HG03460 (cell line): ENCODE data around the gene UTS2B.

ENCODE experiments used
- ATAC-seq: cut with Tn5 transposase; IDR thresholded peaks from one replicate; pipeline ENCODE4 v1.9.1; 2021; ENCODE audit not compliant: unreplicated experiment

Gene UTS2B

DNA sequence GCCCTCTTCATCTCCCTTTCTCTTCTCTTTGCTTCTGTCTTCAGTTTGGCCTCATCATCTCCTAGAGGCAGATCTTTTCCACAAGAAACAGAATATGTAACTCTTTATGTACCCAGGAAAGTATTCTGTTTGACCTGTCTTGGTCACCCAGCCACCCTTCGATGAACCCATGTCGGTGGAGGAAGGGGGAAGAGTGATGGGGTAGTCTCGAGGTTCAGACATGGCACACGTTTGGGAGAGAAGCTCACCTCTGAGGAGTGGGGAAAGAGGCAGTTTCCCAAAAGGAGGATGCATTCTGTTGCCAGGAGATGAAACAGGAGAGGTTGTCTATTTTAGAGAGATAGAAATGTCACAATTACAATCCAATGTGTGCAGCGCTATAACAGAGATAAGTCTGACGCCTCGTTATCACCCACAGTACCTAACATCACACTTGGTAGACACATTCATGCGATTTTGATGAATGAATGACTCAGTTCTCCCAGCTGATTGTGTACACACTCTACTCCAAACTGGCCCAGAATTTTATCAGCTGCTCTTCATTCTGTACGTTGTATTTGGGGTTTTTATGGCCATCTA is 1.9 kb downstream of the UTS2B start:
- ATAC-seq = no peak

DNA sequence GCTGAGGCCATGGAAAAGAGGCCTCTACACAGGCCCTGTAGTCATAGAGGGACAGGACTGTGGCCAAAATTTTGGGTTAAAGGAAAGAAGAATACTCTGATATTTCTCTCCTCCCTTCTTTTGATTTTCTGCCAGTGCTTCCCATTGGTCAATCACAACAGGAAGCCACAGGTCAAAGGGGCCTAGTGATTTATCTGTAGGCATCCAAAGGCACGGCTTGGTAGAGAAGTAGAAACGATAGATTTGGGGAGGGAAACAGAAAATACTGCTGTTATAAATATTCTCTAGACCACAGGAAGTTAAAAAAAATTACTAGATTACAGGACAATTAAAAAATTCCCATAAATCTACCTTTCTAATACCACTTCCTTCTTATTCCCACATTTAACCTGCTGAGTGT is 2.8 kb downstream of the UTS2B start:
- no peak for ATAC-seq

DNA sequence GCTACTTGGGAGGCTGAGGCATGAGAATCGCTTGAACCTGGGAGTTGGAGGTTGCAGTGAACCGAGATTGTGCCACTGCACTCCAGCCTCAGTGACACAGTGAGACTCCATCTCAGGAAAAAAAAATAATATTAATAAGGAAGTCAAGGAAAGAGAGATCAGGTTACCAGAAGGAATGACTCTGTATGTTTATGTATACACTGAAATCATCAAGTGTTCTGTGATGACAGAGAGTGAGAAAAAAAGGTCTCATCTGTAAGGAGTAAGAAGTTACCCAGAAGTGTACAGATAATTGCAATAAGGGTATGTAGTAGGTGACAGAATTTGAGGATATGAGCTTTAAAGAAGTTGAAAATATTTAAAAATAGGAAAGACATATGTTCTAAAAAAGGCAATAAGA is 5.4 kb downstream of the UTS2B start:
- ATAC-seq = no peak

DNA sequence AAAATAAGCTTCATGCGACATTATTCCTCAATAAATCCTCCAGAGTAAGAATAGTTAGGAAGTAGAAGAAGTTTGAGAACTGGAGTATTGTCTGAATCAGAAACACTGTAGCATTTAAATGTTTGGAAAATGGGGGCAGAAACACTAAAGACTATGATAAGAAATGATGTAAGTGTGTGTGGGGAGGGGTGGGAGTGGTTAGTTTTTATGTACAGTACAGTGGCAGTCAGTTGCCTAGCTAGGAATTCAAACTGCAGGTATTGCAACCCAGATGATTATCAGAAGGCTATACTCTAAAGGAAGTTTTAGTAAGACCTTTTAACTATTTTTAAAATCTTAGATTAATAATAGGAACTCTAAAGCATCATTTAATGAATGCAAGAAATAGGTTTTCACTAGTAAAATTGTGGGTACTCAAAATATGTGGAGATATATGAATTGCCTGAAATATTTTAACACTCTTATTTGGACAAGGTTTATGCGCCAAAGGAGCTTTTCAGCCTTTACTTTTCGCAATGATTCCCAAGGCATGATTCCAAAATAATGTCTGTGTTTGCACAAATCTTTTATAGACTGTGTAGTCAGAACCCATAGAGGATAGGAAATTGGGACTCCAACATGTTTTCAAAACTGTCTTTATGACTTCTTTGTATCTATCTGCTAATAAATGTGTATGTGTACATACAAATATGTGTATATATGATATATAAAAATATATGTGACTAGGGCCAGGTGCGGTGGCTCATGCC is 9.1 kb downstream of the UTS2B start:
- no peak for ATAC-seq

GRCh38 chr3:191320316-191320715 is 10.0 kb downstream of the UTS2B start:
- no peak for ATAC-seq

DNA sequence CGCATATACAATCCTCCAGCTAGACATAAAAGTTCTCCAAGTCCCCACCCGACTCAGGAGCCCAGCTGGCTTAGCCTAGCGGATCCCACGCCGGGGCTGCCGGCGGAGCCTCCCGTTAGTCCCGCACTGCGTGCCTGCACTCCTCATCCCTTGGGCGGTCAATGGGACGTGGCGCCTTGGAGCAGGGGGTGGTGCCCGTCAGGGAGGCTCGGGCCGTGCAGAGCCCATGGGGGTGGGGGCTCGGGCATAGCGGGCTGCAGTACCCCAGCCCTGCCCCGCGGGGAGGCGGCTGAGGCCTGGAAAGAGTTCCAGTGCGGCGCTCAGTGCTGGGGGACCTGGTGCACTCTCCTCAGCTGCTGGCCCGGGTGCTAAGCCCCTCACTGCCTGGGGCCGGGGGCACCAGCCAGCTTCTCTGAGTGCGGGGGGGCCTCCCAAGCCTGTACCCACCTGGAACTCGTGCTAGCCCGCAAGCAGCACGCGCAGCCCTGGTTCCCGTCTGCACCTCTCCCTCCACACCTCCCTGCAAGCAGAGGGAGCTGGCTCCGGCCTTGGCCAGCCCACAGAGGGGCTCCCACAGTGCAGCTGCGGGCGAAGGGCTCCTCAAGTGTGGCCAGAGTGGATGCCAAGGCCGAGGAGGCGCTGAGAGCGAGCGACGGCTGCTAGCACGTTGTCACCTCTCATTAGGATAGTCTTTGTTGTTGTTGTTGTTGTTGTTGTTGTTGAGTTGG is 13.3 kb downstream of the UTS2B start:
- ATAC-seq = no peak

- ATAC-seq = no peak
Observed at GRCh38 chr3:191314109-191314728, 16.1 kb downstream of the UTS2B start.

GRCh38 chr3:191313296-191313695 is 17.0 kb downstream of the UTS2B start:
- ATAC-seq = no peak

DNA sequence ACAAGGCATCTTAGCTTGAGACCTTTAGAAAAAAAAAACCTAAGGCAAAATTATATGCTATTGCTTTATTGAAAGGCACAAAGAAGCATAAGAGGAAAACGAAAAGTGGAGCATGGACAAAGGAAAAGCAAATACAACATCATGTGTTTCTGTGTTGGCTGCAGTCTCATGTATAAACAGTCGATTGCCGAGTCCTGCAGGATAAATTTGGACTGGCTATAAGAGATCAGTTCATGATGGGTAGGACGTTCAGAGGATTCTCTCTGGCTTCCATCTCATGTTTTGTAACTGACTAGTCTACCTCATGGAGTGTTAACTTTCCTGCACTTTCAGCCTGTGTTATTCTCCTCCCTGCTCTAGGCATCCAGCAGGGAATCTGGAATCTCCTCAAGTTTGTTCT is 23.0 kb downstream of the UTS2B start:
- no peak for ATAC-seq

- no peak for ATAC-seq
Observed at GRCh38 chr3:191306428-191306827, 23.9 kb downstream of the UTS2B start.

- no peak for ATAC-seq
Observed at GRCh38 chr3:191303596-191303995, 26.7 kb downstream of the UTS2B start.

DNA sequence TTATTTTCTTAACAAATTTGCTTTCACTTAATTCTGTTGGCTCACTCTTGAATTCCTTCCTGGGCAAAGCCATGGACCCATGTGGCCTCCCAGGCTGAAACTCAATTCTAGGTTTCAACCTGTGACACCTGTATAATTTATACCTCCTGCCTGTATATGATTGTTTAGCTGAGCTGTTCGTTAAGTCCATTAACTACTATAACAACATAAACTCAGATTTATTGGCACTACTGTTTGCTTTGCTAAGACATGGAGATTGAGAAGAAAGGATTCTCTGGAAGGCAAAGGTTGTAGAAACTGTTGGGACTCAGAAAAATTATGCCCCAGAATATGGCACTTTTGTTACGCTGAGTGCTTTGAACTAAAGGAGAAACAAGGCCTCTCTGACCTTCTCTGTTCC is 27.9 kb downstream of the UTS2B start:
- ATAC-seq = no peak

DNA sequence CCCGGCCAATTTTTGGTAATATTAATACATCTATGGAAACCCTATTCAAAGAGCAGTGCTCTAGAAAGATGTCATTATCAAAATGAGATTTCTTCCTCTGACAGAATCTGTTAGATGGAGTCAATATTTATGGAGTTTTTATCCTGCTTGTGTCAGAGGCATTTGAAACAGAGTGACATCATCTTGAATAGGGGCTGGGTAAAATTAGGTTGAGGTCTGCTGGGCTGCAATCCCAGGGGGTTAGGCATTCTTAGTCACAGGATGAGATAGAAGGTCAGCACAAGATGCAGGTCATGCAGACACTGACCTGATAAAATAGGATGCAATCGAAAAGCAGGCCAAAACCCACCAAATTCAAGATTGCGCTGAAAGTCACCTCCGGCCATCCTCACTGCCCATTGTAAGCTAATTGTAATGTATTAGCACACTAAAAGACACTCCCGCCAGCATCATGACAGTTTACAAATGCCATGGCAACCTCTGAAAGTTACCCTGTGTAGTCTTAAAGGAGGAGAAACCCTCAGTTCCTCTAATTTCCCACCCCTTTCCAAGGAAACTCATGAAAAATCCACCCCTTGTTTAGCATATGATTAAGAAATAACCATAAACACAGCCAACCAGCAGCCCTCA is 28.4 kb downstream of the UTS2B start:
- ATAC-seq = no peak

- peak; percentile 74 for ATAC-seq
Observed at GRCh38 chr3:191301017-191301416, 29.3 kb downstream of the UTS2B start.

DNA sequence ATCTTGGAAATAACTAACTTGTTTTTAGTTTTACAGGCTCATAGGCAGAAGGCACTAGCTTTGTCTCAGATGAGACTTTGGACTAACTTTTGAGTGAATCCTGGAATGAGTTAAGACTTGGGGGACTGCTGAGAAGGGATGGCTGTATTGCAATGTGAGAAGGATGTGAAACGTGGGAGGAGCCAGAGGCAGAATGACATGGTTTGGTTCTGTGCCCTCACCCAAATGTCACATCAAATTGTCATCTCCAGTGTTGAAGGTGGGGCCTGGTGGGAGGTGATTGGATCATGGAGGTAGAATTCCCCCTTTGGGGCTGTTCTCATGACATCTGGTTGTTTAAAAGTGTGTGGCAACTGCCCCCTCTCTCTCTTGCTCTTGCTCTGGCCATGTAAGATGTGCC is 29.9 kb downstream of the UTS2B start:
- no peak for ATAC-seq

DNA sequence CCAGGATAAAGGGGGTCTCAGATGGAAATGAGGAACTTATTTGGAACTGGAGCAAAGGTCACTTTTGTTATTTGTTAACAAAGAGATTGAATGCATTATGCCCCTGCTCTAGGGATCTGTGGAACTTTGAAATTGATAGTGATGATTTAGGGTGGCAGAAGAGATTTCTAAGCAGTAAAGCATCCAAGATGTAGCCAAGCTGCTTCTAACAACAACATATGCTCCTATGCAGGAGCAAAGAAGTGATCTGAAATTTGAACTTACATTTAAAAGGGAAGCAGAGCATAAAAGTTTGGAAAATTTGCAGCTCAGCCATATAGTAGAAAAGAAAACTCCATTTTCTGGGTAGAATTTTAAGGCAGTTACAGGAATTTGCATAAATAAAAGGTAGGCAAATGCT is 31.5 kb downstream of the UTS2B start:
- no peak for ATAC-seq

GRCh38 chr3:191296041-191296541 is 34.2 kb downstream of the UTS2B start:
- peak; percentile 73 for ATAC-seq

GRCh38 chr3:191294291-191294690 is 36.0 kb downstream of the UTS2B start:
- ATAC-seq = no peak

- no peak for ATAC-seq
Observed at GRCh38 chr3:191292243-191293015, 37.9 kb downstream of the UTS2B start.

GRCh38 chr3:191290311-191291025 is 39.9 kb downstream of the UTS2B start:
- peak; percentile 86 for ATAC-seq
